Measurements from ENCODE around the gene P2RX7.
"Not testable (repeated sequence)": the region's sequence is repeated elsewhere in the genome, so short reads cannot be mapped to it uniquely, and the experiment has no call there.

Gene P2RX7

DNA sequence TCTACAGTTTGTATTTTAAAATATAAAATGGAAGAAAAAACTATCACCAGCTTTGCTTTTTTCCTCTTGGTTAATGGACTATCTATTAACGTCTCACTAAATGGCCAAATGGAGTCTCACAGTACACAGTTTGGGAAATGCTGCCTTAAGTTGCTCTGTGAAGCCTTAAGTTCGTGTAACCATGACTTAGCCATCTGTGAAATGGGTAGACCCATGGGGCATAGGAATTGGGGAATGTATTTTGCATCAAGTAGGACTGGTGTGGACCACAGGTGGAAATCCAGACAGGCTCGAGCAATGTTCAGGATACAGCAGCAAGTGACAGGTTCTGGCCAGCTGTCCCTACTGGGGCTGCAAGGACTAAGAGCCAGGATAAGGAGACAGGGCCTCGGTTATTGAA, 4.8 kb downstream of the P2RX7 start:
- no peak for DNase-seq

DNA sequence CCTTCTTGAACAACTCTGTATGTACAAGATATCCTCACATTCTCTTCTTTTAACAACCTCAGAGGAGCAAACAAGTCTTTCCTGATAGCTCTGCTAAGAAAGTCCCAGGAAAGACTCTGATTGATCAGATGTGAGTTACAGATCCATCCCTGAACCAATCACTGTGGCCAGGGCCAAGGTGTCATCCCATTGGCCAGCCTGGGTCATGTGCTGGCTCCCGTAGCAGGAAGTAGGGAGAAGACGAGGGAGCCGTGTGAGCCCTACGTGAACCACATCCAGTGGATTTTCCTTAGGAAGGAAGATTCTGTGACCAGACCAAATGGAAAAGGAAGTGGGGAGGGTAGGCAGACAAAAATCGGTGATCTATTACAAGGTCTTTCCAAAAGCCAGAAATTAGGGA, 5.6 kb downstream of the P2RX7 start:
- no peak for DNase-seq

- no peak for DNase-seq
Measured at GRCh38 chr12:121139286-121139685, 6.6 kb downstream of the P2RX7 start.

DNA sequence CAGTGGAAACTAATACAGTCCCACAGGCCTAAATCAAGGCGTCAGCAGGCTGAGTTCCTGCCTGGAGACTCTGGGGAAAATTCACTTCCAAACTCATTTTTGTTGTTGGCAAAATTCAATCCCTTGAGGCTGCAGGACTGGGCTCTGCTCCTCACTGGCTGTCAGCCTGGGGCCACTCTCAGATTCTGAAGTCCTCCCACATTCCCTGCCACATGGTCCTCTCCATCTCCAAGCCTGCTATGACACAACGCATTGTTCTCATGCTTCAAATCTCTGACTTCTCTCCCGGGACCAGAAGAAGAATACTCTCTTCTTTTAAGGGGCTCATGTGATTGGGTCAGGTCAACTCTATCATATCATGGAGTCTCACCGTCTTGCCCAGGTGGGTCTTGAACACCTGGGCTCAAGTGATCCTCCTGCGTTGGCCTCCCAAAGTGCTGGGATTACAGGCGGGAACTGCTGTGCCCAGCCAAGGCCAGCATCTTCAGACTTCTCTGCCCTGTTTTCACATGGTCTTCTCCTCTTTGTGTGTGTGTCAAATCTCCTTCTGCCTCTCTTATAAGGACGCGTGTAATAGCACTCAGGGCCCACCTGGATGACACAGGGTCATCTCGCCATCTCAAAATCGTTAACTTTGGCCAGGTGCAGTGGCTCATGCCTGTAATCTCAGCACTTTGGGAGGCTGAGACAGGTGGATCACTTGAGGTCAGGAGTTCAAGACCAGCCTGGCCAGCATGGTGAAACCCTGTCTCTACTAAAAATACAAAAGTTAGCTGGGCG, 9.7 kb downstream of the P2RX7 start:
- no peak for DNase-seq

GRCh38 chr12:121144416-121144914, 11.8 kb downstream of the P2RX7 start:
- no peak for DNase-seq

DNA sequence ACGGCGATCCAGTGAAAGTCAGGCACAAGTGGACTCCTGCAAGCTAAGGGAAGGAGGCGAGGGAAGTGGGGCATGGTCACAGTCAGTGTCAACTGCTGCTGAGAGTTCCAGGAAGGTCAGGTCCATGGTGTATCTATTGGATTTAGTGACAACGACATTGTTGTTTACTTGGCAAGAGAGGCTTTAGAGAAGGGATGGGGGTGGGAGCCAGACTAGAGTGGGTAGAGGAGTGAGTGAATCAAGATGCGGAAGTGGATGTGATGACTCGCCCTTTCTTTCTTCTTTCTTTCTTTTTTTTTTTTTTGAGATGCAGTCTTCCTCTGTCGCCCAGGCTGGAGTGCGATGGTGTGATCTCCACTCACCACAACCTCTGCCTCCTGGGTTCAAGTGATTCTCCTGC, 12.5 kb downstream of the P2RX7 start:
- no peak for DNase-seq

DNA sequence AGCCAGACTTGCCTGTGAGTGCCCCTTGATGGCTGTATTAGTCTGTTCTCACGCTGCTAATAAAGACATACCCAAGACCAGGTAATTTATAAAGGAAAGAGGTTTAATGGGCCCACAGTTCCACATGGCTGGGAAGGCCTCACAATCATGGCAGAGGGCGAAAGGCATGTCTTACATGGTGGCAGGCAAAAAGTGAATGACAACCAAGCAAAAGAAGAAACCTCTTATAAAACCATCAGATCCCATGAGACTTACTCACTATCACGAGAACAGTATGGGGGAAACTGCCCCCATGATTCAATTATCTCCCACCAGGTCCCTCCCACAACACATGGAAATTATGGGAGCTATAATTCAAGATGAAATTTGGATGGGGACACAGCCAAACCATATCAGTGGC, 16.6 kb downstream of the P2RX7 start:
- not testable (repeated sequence) for DNase-seq

- no peak for DNase-seq
Measured at GRCh38 chr12:121154793-121155375, 22.2 kb downstream of the P2RX7 start.

- no peak for DNase-seq
Measured at GRCh38 chr12:121156365-121156764, 23.7 kb downstream of the P2RX7 start.

DNA sequence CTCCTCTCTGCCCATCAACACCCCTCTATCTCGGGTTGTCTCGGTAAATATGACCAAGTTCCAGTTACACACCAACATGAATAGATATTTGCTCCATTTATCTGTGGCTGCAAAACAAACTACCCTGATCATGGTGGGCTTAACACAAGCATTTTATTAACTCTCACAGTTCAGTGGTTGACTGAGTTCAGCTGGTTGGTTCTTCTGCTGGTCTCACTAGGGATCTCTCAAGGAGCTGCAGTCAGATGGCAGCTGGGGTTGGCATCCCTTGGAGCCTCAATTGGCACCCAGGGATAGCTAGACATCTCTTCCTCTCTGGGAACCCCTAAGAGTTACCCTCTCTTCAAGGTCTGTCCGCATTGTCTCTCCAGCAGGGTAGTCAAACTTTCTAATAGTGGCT, 25.4 kb downstream of the P2RX7 start:
- DNase-seq = no peak

DNA sequence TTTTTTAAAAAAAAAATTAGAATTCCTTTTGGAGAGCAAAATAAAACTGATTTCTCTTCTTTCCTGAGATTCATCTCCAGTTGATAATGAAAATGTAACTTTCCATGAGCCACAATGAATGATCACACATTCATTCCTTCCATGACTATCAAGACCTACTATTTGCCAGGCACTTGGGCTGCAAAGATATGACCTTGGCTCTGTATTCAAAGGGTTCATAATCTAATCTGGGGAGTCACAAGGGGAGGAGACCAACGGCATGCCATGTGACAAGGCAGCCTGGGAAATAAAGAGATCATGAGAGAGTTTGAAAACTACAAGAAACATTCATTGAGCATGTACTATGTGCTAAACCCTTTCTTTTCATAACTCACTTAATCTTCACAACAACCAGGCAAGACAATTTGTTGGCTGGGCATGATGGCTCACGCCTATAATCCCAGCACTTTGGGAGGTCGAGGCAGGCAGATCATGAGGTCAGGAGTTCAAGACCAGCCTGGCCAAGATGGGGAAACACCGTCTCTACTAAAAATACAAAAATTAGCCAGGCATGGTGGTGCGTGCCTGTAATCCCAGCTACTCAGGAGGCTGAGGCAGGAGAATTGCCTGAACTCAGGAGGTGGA, 26.2 kb downstream of the P2RX7 start:
- DNase-seq = not testable (repeated sequence)

DNA sequence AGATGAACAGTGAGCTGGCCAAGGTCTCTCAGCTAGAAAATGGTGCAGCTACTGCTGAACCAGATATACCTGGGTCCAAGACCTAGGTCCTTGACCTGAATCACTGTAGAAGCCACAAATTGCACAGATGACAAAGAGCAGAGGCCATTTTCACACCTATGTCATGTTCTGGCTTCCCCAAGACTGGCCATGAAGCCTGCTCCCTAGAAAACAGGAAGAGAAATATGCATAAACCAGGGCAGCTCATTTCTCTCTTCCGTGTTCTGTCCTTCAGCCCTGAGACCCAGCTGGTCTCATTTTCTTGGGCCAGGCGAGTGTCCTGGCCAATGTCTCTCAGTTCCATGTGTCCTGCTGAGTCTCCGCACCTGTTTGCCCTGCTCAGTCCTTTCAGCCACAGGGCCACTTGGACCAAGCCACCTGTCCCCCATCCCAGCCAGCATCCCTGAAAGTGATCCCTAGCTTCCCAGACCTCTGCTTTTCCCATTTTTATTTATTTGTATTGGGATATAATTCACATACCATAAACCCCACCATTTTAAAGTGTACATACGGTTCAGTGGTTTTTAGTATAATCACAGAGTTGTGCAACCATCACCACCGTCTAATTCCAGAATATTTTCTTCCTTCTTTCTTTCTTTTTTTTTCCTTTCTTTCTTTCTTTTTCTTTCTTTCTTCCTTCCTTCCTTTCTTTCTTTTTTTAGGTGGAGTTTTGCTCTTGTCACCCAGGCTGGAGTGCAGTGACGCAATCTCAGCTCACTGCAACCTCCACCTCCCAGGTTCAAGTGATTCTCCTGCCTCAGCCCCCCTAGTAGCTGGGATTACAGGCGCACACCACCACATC, 27.0 kb downstream of the P2RX7 start:
- DNase-seq = no peak

DNA sequence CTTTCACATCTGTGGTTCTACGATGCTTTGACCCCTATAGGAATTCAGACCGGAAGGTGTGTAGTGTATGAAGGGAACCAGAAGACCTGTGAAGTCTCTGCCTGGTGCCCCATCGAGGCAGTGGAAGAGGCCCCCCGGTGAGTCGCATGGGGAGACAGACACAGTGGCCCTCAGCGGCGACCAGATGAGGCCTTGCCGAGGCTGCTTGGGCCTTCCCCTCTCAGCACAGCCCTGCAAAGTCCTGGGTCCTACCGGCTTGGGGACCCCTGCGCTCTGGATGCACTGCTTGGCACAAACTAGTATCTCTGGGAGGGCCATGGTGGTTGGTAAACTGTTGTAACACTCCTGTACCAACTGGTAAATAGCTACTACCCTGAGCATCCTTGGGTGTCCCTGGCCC, 29.7 kb downstream of the P2RX7 start:
- no peak for DNase-seq

GRCh38 chr12:121162985-121163384, 30.3 kb downstream of the P2RX7 start:
- DNase-seq = no peak

DNA sequence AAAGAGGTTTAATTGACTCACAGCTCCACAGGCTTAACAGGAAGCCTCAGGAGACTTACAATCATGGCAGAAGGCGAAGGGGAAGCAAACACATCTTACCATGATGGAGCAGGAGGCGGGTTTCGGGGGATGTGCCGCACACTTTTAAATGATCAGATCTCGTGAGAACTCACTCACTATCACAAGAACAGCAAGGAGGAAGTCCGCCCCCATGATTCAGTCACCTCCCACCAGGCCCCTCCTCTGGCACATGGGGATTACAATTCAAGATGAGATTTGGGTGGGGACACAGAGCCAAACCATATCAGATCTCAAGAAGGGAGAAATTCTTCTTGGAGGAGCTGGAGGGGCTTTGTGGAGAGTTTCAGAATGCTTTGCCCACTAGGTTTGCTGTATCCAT, 32.2 kb downstream of the P2RX7 start:
- DNase-seq = not testable (repeated sequence)

DNA sequence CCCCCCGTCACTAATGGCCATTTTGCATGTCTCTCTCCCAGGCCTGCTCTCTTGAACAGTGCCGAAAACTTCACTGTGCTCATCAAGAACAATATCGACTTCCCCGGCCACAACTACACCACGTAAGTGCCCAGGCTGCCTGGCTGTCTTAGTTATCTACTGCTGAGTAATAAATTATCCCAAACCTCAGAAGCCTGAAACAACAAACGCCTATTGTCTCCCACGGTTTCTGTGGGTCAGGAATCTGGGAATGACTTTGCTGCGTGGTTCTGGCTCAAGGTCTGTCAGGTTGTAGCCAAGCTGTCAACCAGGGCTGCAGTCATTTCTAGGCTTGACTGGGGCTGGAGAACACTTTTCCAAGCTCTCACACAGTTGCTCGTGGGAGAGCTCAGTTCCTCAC, 32.6 kb downstream of the P2RX7 start:
- DNase-seq = no peak

GRCh38 chr12:121166356-121166755, 33.7 kb downstream of the P2RX7 start:
- DNase-seq = no peak

- DNase-seq = no peak
Measured at GRCh38 chr12:121167232-121167820, 34.6 kb downstream of the P2RX7 start.

GRCh38 chr12:121167951-121168350, 35.3 kb downstream of the P2RX7 start:
- DNase-seq = no peak

GRCh38 chr12:121170151-121170550, 37.5 kb downstream of the P2RX7 start:
- no peak for DNase-seq

DNA sequence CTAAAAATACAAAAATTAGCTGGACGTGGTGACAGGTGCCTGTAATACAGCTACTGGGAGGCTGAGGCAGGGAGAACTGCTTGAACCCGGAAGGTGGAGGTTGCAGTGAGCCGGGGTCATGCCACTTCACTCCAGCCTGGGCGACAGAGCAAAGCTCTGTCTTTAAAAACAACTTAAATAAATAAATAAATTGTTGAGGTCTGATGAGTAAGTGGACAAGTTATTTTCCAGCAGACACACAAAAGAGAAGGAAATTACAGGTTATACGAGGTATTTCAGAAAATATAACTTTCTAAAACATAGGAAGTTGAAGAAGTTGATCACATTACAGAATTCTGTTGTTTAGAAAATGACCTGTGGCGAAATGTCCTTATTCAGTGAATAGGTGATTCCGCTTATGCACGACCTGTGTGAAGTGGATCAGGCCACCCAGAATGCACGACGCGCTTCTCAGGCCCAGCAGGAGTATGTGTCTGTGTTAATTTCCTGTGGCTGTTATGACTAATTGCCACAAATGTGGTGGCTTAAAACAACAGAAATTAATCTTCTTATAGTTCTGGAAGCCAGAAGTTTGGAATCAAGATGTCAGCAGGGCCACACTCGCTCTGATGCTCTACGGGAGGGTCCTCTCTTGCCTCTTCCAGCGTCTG, 38.1 kb downstream of the P2RX7 start:
- DNase-seq = peak; percentile 32

GRCh38 chr12:121172145-121172544, 39.5 kb downstream of the P2RX7 start:
- DNase-seq = no peak
